ENCODE results near the gene HOXB1. TPM values are rescaled to one million over a fixed set of nuclear protein-coding genes. Genes with fewer than 3 reads are reported as not detected.

The HOXB1 gene
- polyA plus RNA-seq, 1 donor (not counting 4 experiments of a cell fraction or from before 2014, with no cell fraction given) = not detected

GRCh38 chr17:48563867-48564187 lies 33.0 kb upstream of the HOXB1 start:
- no peaks in the 10 kb centered on the region for H3K9me3 ChIP-seq (ENCODE audit: control insufficient read depth, low read depth, low read length)
- peak overlapping the region; percentile 7 for H3K4me2 ChIP-seq (ENCODE audit: control insufficient read depth, extremely low read depth, insufficient read depth, low read depth, low read length)
- no peak for DNase-seq (ENCODE audit: low read depth, low spot score)
- no peaks in the 10 kb centered on the region for H3K9me1 ChIP-seq (ENCODE audit: control insufficient read depth, extremely low read depth, insufficient read depth, low read length)
- H3K79me2 ChIP-seq (ENCODE audit: control insufficient read depth, insufficient read depth, low read length) = no peaks in the 10 kb centered on the region
- no peak overlapping the region for H2AFZ ChIP-seq (ENCODE audit: control insufficient read depth, low read length)
- H3K4me1 ChIP-seq (ENCODE audit: control insufficient read depth, extremely low read depth, insufficient read depth, low read length) = no peaks in the 10 kb centered on the region
- H3K9ac ChIP-seq (ENCODE audit: control insufficient read depth, extremely low read depth, insufficient read depth, low read length) = no peak overlapping the region
- H4K20me1 ChIP-seq (ENCODE audit: control insufficient read depth, extremely low read depth, insufficient read depth, low read length) = no peaks in the 10 kb centered on the region
- H3K27ac ChIP-seq (ENCODE audit: control insufficient read depth, insufficient read depth, low read length) = no peak overlapping the region
- H3K36me3 ChIP-seq (ENCODE audit: control insufficient read depth in 2 of 2, extremely low read depth in 1 of 2, insufficient read depth in 2 of 2, low read length in 2 of 2) = peaks cover 0 to 3% of the 10 kb centered on the region in 2 experiments
- H3K27me3 ChIP-seq (ENCODE audit: control insufficient read depth, extremely low read depth, insufficient read depth, low read length) = peaks cover 54% of the 10 kb centered on the region
- dilution Hi-C loops (cut with MboI; ENCODE audit: extremely low pct_ligation_motif_present, low sequenced_read_pairs) = no loop called here
- no peak for FAIRE-seq
- TF ChIP-seq EZH2 (IDR thresholded peaks at IDR 0.05; ENCODE audit: low read length) = no peak
- TF ChIP-seq CTCF (optimal IDR thresholded peaks at IDR 0.05 in 1 of 3, IDR thresholded peaks at IDR 0.05 in 1 of 3, conservative IDR thresholded peaks at IDR 0.05 in 1 of 3; ENCODE audit: extremely low read depth in 1 of 3, insufficient read depth in 2 of 3, low read length in 3 of 3) = no peak
- H3K4me3 ChIP-seq (ENCODE audit: control insufficient read depth in 2 of 3, extremely low read depth in 1 of 3, insufficient read depth in 2 of 3, low read depth in 1 of 3, low read length in 3 of 3) = no peak overlapping the region

- Histone ChIP-seq H3K9me1 (ENCODE audit: control insufficient read depth, extremely low read depth, insufficient read depth, low read length) (no peaks in the 10 kb centered on the region), H3K79me2 (ENCODE audit: control insufficient read depth, insufficient read depth, low read length) (no peaks in the 10 kb centered on the region), H3K4me2 (ENCODE audit: control insufficient read depth, extremely low read depth, insufficient read depth, low read depth, low read length) (peak overlapping the region; percentile 7), H3K4me3 (ENCODE audit: control insufficient read depth in 2 of 3, extremely low read depth in 1 of 3, insufficient read depth in 2 of 3, low read depth in 1 of 3, low read length in 3 of 3) (no peak overlapping the region), H3K4me1 (ENCODE audit: control insufficient read depth, extremely low read depth, insufficient read depth, low read length) (no peaks in the 10 kb centered on the region), H4K20me1 (ENCODE audit: control insufficient read depth, extremely low read depth, insufficient read depth, low read length) (no peaks in the 10 kb centered on the region), H3K9me3 (ENCODE audit: control insufficient read depth, low read depth, low read length) (no peaks in the 10 kb centered on the region), H3K36me3 (ENCODE audit: control insufficient read depth in 2 of 2, extremely low read depth in 1 of 2, insufficient read depth in 2 of 2, low read length in 2 of 2) (peaks cover 0 to 3% of the 10 kb centered on the region in 2 experiments), H3K9ac (ENCODE audit: control insufficient read depth, extremely low read depth, insufficient read depth, low read length) (no peak overlapping the region), H3K27ac (ENCODE audit: control insufficient read depth, insufficient read depth, low read length) (no peak overlapping the region), H2AFZ (ENCODE audit: control insufficient read depth, low read length) (no peak overlapping the region), H3K27me3 (ENCODE audit: control insufficient read depth, extremely low read depth, insufficient read depth, low read length) (peaks cover 51% of the 10 kb centered on the region)
- dilution Hi-C loops (cut with MboI; ENCODE audit: extremely low pct_ligation_motif_present, low sequenced_read_pairs) = no loop called here
- TF ChIP-seq EZH2 (IDR thresholded peaks at IDR 0.05; ENCODE audit: low read length) = peak; percentile 52
- no peak for TF ChIP-seq CTCF (optimal IDR thresholded peaks at IDR 0.05 in 1 of 3, IDR thresholded peaks at IDR 0.05 in 1 of 3, conservative IDR thresholded peaks at IDR 0.05 in 1 of 3; ENCODE audit: extremely low read depth in 1 of 3, insufficient read depth in 2 of 3, low read length in 3 of 3)
- DNase-seq (ENCODE audit: low read depth, low spot score) (no peak), FAIRE-seq (no peak)
Observed at GRCh38 chr17:48563385-48563838, 32.6 kb upstream of the HOXB1 start.

All from keratinocyte (primary cell).